HG03558 (cell line): ENCODE data around the gene GRID1.

Experiments
- ATAC-seq: cut with Tn5 transposase; IDR thresholded peaks from one replicate; pipeline ENCODE4 v1.9.1; 2021; ENCODE audit warnings: moderate number of reproducible peaks; ENCODE audit not compliant: unreplicated experiment; ENCODE audit errors: extremely low read depth

GRID1 gene

DNA sequence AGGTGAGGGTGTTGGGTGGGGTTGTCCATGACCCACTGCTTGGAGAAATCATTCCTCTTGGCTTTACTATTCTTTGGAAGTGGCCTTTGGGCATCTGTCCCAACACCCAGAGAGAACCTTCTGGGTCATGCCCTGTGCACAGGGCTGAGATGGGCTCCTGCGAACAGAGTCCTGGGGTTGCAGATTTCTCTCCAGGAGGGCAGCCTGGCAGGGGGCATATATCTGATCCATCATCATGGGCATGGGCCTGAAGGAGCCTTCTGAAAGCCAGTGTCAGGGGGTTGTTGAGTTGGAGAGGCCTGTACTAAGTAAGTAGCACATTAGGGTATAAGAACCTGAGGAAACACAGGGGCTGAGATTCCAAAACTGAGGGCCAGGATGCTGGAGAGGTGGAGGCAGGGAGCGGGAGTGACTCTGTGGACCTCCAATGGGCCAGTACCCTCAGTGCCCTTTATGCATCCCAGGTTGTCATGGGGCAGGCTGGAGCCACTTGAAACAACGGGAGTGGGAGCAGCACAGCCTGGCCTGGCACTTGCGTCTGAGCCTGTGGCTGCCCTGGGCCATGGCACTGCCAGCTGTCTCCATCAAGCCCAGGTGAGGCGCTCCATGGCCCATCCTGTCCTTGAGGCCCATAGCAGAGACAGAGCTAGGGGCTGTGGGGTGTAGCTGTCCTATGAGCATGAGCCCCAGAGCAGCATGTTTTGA is 203.7 kb downstream of the GRID1 start:
- ATAC-seq: no peak

DNA sequence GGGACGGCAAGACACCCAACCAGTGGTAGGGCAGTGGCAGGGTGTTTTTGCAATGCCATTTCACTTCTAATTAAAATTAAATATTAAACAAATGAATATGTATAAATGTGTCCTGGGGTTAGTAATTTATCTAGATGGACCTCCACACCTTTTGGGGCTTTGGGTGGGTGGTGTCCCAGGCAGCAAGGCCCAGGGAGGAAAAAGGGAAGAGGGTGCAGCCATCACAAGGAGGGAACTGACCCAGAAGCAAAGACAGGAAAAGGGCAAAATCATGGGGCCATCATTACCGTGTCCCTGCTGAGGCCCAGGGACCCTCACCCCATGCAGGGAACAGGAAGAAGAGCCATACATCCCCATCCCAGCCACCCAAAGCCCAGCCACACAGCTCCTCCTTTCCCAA is 204.6 kb downstream of the GRID1 start:
- no peak for ATAC-seq

DNA sequence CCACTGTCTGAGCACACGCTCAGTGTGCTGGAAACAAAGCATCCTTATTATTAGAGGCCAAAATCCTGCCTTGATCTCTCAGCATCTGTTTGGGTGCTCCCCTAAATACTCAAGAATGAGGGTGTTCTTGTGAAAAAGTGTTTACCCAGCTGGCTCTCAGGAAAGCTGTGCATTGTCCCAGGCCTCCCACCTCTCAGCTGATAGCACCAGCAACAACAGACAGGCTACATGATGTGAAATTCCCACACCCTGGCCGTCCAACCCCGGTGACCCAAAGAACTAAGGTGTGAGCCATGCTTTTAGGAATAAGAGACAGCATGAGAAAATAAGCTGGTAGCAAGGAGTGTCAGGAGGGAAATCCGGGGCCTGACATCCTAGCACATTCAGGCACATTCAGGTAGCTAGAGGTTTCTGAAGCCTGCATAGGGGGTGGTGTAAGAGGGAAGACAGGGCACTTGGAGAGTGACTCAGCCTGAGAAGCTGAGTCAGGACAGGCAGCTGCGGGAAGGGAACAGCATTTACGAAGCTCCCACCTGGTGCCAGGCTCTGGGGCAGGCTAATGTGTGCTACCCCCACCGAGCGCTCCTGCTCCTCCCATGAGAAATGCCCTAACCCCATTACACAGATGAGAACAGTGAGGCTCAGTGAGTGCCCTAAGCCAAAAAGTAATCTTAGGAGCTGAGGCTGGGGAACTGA is 205.6 kb downstream of the GRID1 start:
- ATAC-seq: no peak

DNA sequence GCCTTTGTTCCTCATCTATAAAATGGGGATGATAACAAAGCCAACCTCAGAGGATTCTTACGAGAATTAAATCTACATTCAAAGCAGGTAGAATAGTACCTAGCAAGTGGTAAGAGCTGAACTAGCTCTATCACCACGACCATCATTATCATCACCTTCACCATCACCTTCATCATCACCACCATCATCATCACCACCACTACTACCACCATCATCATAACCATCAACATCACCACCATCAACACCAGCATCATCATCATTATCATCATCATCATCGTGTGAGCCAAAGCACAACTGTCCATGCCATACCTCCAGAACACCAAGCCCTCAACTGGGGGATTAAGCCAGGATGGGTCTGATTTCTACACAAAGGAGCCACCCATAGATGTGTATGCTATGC is 206.8 kb downstream of the GRID1 start:
- no peak for ATAC-seq

DNA sequence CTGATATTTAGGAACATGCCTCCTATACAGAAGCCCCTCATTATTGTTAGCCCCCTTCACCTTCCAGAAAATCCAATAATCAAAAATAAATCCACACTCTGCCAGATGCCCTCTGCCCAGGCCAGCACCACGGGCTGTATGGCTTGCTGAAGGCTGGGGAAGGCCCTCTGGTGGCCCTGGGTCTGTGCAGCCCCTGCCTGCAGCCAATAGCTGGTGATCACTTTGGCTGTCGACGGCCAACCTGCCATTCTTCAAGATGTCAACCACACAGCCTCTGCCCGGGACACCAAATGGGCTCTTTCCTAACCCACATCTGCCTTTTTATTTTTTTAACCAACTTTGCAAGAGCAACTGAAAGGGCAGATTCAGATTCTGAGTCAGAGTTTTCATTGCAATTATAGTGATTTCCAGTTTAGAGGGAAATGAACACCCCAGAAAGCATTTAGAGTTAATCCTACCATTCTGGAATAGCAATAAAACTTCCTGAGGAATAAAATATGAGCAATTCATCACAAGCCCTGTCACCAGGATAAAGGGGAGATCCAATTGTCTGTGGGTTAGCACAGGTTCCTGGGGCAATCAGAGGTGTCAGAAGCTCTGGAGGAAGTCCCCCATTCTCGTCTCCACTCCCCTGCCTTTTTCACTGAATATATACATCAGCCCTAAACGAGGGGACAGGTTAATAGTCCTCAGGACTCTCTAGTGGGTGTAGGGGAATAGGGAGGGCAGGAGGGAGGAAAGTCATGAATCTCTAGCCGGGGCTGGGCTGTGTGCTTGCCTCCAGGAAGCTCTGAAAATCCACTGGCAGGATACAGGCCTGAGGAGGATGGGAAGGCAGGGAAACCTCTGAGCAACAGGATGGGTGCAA is 211.3 kb downstream of the GRID1 start:
- ATAC-seq: no peak

DNA sequence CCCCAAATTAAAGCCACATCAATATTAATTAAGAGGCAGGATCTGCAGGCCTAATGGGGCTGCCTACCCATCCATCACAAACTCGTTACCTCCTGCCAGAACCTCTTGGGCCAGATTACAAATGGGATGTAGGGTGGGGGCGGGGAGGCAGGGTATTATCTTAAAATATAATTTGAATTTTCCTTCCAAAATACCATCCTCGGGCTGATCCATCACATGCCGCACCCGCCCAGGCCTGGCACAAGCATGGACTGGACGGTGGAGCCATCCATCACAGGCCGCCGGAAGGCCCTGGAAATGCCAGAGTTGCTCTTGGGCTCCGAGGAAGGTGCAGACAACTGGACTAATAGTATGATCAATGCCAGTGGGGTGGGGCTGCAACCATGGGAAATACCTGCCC is 212.8 kb downstream of the GRID1 start:
- ATAC-seq: no peak

DNA sequence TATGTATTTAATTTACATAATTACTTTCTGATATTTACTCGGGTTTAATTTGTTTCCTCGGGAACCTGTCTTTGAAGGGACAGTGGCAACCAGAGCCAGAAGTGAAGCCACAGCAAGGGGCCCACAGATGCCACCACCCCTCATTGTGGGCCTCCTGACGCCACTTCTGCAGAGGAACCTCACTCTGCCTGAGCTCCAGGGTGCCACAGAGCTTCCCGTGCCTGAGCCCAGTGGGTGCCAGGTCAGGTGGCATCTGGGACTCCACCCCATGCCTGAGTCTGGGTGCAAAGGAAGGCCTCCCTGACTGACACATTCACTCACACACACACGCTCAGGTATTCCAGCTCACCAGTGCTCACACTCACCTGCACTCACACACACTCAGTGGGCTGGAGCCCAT is 213.7 kb downstream of the GRID1 start:
- no peak for ATAC-seq

DNA sequence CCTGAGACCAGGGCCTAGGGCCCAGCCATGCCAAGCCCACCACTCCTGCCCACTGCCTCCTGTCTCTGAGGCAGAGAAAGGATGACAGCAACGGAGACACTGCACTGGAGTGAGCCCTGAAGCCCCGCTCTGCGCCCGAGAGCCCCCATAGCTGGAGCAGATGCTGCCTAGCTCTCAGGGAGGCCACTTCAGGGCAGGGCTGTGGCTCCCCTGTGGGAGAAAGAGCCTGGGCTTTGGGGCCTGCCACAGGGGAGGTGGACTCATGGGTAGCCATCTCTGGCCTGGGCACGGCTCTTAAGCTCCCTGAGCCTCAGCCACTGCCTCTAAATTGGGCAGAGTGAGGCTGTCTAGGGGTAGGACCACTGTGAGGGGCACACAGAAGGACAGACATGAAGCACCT is 214.2 kb downstream of the GRID1 start:
- no peak for ATAC-seq

DNA sequence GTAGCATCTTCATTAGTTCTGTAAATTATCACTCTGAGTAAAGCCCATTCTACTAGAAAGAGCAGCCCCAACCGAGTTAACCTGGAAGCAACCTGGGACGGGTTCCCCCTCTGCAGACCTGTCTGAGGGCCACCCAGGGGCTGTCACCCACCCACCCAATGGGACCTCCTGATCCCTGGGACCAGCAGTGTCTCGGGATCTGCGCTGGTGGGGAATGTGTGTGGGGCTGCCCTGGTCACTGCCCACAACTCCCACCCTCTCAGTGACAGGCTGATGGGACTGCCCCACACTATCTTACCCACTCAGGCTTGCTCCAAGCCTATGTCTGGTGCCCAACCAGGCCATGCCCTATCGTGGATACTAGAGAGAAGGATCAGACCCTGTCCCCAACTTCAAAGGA is 215.0 kb downstream of the GRID1 start:
- ATAC-seq: no peak

DNA sequence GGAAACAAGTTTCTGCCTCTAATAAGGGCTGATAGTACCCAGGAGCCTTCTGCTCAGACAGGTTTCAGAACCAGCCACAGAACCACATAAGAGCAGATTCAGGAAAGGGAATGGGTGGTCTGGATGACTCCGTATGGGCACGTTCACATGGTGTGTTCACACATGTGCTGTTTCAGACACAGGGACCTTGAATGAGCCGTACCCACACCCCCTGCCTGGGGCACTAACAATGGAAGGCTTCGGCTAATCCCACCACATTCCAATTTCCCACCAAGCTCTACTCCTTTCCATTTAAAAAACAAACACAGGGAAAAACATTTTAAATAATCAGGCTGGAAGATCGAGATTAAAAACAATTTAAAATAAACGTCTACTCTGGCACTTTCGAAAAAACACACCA is 217.3 kb downstream of the GRID1 start:
- ATAC-seq: no peak

DNA sequence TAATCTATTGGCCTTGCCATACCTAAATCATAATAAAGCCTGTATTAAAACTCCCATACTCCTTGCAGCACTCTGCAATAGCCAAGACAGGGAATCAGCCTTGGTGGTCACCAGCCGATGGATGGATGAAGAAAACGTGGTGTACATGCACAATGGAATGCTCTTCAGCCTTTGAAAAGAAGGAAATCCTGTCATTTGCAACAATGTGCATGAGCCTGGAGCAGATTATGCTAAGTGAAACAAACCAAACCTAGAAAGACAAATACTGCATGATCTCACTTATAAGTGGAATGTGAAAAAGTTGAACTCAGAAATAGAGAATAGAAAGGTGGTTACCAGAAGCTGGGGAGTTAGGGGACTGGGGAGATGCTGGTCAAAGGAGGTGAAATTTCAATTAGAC is 218.5 kb downstream of the GRID1 start:
- ATAC-seq: no peak

DNA sequence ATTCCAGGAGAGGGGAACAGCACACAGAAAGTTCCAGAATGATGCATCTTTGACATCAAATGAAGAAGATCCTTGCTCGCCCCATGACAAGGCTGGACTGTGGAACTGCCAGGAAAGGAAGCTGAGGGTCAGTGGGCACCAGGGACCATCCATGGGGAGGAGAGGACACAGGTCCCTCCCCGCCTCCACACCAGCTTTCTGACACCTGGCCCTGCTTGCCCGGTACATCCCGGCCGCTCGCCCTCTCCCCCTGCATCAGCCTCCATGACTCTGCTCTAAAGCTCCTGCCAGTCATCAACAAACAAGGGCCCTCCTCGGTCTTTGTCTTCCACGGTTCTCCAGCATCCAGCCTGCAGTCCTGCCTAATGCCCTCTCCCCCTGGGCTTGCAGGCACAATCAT is 222.3 kb downstream of the GRID1 start:
- no peak for ATAC-seq

DNA sequence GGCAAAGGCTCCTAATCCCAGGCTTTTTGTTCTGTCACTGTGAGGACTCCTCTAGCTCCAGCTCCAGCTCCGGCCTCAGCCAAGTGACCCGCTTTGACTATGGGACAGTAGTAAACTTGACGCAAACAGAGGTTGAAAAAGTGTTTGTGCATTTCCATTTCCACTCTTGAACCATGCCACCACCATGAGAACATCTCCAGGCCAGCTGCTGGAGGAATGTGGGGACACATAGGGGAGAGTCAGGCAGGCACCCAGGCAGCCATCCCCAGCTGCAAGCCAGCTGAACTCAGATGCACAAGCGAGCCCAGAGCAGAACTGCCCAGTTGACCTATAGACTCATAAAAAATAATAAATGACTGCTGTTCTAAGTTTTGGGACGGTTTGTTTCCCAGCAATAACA is 224.7 kb downstream of the GRID1 start:
- no peak for ATAC-seq

DNA sequence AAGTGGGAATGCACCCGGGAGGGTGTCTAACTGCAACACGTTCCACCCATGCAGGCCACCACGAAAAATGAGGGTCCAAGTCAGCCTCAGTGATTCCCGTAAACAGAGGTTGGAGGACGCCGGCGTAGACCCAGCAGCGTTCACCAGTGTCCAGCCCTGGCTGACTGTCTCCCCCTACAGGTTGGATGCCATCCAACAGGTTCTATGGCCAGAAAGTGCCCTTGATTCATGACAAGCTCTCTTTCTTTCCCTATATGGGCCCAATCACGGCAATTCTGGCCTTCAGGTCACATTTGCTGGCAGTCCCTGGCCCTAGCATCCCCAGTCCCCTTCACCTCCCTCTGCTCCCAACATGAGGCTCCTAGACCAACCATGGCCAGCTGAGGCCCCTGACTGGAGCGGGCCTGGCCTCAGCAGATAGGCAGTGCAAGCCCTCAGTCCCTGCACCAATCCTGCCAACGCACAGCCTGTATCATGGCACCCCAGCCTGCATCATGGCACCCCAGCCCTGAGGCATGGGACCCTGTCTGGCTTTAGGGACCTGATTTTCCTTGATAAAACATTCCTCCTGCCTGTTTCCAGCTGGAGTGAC is 227.4 kb downstream of the GRID1 start:
- ATAC-seq: no peak

DNA sequence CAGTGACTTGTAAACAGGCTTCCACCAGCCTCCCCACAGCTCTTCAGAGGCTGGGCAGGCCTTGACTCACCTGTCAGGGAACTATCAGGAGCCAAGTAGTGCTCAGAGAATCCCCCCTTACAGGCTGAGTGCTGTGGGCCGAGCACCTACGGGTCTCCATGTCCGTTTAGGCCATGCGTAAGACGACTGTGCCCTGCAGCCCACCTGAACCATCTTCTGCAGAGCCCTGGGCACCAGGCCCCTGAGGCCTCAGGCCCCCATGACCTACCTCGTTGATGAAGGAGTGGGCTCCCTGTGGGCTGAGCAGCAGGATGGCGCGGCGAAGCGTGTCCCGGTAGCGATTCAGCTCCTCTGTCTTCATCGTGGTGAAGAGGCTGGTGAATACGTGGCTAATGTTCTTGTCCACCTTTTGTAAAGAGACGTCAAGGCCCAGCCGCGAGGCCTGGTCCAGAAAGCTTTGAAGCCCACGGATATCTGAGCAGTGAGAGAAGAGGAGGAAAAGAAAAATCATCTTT is 228.0 kb downstream of the GRID1 start:
- no peak for ATAC-seq

DNA sequence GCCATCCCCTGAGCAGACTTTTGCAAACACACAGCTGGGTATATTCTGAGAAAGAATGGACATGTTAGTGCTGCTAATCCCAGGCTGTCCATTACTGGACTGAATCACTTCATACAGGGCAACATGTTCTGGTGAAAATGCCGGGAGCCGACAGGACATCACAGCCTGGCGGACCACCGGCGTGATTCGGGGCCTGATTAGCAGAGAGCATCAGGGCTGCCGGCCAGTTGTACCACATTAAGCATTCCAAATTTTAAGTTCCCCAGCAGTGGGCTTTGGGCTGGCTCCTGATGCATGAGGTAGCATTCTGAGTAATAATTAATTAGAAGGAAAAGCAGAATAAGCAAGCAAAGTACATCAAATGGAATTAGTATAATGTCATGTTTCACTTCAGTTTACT is 229.0 kb downstream of the GRID1 start:
- no peak for ATAC-seq

DNA sequence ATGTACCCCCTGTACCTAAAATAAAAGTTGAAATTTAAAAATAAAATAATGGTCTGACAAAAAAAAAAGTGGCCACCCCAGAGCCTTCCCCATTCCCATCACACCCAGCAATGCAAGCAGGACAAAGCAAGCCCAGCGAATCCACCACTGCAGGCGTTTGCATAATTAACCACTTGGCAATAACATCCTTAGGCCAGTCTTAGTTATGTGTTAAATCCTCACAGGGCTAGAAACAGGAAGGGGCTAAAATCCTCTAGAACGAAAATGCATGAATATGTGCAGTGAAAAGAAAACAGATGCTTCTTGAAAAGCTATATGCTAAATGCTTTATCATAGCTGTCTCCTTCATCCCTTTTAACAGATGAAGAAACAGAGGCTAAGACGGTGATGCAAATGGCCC is 229.7 kb downstream of the GRID1 start:
- ATAC-seq: no peak

DNA sequence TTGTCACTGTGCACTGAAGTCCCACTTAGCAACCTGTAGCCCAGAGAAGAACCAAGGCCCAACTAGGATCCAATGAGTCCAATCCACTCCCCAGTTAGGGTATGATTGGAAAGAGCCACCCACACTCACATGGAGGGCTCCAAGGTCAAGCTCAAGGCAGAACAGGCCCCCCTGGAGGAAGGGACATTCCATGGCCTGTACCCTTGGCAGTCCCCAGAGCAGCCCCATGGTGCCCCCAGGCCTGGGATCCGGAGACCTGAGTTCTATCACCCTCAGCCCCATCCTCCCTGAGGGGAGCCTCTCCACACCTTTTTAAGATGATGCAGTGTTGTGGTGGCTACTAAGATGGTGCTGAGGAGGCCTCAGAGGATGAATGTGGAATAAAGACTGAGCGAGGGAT is 231.4 kb downstream of the GRID1 start:
- no peak for ATAC-seq

DNA sequence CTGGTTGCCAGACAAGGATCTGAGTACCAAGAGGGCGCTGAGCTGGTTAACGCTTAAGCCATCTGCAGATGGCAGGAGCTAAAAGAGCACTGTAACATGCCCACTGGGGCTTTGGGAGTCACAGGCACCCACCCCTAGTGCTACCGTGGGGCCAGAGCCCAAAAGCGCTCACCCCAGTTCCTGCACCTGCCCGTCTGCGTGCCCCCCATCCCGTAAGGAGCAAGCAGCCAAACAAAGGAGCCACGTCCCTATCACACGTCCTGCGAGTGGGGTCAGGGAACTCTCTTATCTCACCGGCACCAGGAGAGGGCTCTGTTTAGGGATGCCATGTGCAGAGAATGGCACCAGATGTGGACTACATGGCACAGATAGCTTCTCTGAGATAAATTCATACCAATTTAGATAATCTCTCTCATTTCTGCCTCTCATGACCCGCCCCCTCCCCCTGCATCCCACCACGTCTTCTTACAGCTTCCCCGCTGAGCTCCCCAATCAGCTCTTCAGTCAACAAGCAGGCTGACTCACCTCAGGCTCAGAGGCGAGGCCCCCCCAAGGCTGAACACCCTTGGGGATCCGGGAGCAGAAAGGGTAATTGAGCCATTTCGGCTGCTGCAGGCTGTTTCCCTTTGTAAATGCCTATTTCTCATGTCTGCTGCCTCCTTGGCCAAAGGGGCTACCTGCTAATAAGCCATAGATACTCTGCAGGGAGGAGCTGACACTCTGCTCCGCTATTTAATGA is 235.7 kb downstream of the GRID1 start:
- ATAC-seq: no peak

DNA sequence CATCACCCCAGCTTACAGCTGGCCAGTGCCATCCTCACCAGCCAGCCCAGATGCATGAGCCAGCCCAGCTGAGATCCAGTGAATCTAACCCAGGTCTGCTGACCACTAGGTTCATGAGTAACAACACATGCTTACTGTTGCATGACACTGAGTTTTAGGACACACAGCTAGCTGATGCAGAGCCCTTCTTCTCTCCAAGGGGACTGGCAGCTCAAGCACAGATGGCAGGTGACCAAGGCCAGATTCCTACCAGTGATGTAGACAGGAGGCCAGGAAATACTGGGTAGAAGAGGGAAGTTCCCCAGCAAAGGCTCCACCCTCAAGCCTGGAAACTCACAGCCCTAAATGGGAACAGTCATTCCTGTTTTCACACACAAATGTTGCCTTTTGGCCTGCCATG is 236.6 kb downstream of the GRID1 start:
- ATAC-seq: no peak
